NCI-H446 treated with DMSO at 0.1 percent for 48 hours (cell line): ENCODE results near the gene DMXL1.
"Not testable (repeated sequence)": the region's sequence is repeated elsewhere in the genome, so short reads cannot be mapped to it uniquely, and the experiment has no call there.

Experiments used
- DNase-seq: peaks from one replicate; lab custom pipeline; 2025; lab: John Stamatoyannopoulos, UW

Gene DMXL1

DNA sequence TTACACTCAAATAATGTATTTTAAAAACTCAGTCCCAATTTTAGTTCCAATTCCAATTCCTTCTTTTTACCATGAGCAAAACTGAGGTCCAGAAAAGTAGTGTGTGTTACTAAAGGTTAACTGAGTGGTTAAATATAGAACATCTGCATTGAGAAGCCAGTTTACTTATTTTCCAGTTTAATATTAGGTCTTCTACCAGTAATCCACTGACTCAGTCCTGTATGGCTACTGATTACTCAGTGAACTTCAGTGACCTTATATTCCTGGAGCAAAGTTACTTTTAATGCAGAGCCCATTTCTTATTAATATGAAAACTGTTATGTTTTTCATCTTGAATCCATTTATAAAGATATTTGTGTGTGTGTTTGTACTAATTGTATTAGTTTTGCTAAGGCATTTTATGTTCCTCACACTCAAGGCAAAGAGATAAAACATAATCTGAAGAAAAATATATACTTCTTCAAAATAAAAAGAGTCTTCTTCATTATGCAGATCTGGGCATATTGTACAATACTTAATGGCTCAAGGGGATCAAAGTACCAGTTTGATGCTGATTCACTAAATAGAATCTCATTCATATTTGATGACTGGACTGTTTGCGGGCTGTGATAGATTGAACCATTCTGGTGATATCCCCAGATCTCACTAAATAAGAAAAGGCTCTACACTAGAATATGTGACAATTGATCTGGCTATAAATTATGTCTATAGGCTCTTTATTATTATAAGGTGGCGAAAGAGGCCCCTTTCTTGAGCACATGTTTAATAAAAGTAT, 60.8 kb downstream of the DMXL1 start:
- DNase-seq = no peak

DNA sequence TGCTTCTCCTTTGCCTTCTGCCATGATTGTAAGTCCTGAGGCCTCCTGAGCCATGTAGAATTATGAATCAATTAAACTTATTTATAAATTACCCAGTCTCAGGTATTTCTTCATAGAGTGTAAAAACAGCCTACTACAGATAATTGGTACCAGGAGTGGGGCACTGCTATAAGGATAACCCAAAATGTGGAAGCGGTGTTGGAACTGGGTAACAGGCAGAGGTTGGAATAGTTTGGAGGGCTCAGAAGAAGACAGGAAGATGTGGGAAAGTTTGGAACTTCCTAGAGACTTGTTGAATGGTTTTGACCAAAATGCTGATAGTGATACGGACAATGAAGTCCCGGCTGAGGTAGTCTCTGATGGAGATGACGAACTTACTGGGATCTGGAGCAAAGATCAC, 64.9 kb downstream of the DMXL1 start:
- not testable (repeated sequence) for DNase-seq

DNA sequence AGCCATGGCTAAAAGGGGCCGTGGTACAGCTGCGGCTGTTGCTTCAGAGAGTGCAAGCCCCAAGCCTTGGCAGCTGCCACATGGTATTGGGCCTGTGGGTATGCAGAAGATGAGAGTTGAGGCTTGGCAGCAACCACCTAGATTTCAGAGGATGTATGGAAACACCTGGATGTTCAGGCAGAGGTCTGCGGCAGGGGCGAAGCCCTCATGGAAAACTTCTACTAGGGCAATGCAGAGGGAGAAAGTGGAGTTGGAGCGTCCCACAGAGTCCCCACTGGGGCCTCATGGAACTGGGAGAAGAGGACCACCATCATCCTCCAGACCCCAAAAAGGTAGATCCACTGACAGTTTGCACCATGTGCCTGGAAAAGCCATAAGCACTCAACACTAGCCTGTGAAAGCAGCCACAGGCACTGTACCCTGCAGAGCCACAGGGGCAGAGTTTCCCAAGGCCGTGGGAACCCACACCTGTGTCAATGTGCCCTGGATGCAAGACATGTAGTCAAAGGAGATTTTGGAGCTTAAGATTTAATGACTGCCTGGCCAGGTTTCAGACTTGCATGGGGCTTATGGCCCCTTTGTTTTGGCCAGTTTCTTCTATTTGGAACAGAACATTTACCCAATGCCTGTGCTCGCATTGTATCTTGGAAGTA, 65.9 kb downstream of the DMXL1 start:
- DNase-seq = no peak

DNA sequence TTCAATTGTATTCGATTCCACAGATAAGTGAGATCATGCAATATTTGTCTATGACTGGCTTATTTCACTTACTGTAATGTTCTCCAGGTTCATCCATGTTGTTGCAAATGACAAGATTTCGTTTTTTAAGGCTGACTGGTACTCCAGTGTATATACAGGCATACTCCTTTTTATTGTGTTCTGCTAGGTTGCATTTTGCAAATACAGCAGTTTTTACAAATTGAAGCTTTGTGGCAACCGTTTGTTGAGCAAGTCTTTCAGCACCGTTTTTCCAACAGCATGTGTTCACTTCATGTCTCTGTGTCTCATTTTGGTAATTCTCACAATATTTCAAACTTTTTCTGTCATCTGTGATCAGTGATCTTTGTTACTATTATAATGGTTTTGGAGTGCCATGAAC, 82.7 kb downstream of the DMXL1 start:
- no peak for DNase-seq

DNA sequence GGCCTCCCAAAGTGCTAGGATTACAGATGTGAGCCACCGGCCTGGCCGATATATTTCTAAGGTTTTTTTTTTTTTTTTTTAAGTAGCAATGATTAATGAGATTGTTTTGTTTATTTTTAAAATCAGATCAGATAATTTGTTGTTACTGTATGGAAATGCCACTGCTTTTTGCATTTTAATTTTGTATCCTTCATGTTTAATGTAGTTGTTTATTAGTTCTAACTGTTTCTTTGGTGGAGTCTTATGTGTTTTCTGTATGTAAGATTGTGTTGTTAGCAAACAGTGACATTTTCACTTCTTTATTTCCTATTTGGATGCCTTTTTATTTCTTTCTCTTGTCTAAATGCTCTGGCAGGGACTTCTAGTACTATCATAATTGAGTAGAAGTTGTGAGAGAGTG, 87.3 kb downstream of the DMXL1 start:
- DNase-seq = no peak

DNA sequence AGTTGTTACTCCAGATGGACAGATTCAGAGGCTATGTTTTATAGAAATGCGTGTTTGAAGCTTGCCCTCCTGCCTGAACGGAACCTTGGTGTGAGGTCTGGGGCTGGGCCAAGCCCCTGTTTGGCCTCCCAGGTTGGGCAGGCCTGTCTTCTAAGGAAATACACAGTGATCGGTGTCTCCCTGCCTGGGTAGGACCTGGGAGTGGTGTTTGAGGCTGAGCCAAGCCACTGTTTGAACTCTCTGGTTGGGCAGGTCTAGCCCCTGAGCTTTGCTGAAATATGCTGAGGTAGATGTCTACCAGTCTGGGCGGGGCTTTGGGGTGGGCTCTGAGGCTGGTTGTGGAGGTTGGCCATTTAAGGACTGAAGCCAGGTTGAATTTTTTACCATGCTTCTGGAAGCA, 90.5 kb downstream of the DMXL1 start:
- no peak for DNase-seq

DNA sequence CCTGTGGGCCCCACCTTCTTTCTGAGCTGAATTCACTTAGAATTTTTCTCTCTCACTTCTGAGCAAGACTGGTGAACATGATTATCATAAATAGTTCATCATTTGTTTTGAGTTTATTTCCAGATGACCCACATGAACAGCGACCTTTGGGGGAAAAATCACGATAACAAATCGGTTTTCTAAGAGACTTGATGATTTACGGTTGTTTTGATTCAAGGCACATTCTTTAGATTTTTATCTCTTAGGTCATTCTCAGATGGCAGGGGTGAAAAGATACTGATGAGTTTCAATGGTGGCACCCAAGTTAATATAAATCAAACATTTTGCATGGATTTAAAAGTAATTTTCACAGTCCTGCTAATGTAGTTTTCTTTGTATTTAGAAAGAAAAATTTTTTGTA, 95.1 kb downstream of the DMXL1 start:
- no peak for DNase-seq

DNA sequence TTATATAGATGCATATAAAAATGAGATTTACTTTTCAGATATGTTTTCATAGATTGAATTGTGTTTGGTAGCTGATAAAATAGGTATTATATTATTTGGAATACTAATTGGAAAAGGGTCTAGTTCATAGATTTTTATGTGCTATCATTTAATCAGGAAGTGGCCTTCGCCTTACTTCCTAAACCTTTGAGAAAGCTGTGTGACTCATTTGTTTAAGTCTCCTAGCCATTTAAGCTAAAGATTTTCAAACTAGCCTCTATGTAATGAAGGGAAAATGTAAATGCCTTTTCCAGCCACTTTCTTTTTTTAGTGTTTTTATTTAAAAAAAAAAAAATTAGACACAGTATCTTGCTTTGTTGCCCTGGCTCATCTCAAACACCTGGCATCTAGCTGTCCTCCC, 97.5 kb downstream of the DMXL1 start:
- DNase-seq = no peak

DNA sequence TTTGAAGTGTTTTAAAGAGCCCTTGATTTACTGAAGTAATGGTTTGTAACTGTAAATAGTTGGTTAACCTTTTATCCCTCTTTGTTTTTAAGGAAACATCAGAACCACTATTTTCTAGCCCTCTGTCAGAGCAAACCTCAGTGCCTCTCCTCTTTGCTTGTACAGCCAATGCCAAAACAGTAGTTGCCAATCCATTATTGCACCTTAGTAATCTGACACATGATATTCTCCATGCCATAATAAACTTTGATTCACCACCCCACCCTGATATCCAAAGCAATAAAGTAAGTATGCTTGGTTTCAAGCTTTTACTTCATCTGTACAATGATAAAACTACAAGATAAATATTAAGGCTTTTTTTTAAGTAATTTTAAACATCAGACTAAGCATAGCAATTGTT, 100.8 kb downstream of the DMXL1 start:
- no peak for DNase-seq

DNA sequence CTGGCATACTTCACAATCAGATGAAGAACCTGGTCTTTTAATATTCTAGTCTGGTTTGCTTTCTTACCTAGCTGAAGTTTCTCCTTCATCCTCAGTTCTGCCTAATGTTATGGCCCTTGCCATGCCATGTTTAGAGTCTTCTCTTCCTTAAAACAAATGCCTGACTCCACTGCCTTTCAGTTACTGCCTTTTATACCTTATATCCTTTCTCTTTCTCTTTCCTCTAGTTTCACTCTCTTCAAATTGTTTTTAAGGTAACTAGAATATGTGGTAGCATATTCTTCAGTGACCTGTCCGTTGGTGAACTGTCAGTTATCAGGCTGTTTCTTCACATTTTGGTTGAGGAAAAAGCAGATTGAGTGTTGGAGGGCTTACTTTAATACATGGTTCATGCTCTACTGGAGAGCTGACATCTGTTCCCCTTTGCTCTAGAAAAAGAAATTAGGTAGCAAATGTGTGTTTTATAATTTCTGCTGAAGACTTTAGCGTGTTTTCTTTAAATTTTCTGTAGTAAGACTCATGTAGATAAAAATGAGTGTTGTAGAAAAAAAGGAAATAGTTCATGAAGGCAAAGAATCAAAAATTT, 103.8 kb downstream of the DMXL1 start:
- no peak for DNase-seq

DNA sequence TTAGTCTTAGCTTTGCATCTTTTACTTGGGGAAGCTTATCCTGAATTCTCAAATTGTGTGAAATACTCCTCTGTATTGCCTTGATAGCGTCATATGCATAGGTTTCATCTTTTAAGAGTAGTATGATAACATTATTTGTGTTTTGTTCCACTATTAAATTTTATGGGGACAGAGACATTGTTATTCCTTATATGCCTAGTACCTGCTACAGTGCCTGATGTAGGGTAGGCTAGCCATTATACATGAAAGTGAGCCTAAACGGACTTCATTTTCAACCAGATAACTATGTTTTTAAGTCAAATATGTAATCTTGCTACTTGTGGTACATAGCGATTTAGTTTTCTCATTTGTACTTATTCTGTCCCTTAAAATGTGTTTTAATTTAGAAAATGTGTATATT, 105.9 kb downstream of the DMXL1 start:
- no peak for DNase-seq

DNA sequence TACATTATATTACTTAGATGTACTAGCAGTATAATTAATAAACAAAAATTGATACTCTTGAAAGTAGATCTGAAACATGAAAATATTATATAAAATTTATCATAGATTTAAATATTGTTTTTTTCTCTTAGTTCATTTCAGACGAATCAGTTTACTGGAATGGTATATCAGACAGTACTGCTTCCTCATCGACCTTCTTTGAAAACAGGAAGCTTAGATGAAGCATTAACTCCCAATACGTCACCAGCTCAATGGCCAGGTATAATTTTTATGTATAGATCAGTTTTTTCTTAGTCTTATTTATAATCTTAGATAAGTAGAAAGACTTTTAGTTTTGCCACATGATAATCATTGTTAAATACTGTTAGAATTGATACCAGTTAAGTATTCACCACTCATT, 106.3 kb downstream of the DMXL1 start:
- DNase-seq = no peak

DNA sequence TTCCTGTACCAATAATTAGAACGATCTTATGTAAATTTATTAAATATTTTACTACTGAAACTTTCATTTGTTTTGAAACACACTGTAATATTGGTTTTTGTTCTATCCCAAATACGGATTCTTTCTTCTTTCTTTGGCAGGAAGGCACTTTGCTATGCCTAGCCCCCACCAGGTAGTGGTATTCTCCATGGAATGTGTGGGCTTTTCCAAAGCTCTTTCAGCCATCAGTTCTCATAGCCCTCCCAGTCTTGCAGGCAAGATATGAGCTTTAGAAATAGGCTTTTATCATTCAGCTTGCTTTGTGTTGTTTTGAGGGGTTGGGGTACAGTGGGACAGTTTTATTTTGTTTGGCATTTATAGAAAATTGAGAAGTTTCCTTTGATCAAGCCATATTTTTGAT, 107.5 kb downstream of the DMXL1 start:
- no peak for DNase-seq

DNA sequence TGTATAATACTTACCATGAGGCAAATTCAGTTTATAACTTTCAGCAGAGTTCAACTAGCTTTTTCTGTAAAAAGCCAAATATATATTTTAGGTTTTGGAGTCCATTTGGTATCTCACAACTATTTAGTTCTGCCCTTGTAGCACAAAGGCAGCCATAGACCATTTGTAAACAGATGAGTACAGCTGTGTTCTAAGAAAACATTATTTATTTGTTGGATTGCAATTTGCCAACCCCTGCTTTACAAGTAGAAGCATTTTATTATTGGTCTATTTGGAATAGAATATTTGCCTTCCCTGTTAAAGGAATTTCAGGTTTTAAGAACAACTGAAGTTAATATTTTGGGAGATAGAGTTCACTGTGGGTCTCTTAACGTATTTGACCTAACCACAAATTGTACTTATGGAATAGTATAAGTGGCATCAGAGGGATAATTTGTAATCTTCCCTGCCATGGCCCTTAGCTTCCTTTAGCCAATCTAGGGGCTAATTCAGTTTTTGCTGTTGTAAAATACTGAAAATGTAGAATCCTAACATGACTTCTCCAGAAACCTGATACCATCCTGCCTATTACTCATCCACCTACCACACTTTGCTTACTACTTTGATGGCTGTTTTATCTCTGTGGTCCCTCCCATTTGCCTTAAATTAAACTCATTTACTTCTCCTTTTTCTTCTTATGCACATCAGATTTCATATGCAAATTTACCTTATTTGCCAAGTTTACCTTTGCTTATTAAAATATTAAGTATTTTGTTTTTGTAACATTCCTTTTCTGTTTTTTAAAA, 109.2 kb downstream of the DMXL1 start:
- no peak for DNase-seq

DNA sequence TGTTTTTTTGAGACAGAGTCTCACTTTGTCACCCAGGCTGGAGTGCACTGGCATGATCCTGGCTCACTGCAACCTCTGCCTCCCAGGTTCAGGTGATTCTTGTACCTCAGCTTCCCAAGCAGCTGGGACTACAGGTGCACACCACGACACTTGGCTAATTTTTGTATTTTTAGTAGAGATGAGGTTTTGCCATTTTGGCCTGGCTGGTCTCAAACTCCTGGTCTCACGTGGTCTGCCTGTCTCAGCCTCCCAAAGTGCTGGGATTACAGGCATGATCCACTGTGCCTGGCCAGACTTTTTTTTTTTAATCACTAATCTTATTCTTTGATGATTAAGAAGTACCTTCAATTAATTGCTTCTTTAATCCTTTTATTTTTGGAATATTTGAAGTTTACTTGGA, 114.6 kb downstream of the DMXL1 start:
- not testable (repeated sequence) for DNase-seq

DNA sequence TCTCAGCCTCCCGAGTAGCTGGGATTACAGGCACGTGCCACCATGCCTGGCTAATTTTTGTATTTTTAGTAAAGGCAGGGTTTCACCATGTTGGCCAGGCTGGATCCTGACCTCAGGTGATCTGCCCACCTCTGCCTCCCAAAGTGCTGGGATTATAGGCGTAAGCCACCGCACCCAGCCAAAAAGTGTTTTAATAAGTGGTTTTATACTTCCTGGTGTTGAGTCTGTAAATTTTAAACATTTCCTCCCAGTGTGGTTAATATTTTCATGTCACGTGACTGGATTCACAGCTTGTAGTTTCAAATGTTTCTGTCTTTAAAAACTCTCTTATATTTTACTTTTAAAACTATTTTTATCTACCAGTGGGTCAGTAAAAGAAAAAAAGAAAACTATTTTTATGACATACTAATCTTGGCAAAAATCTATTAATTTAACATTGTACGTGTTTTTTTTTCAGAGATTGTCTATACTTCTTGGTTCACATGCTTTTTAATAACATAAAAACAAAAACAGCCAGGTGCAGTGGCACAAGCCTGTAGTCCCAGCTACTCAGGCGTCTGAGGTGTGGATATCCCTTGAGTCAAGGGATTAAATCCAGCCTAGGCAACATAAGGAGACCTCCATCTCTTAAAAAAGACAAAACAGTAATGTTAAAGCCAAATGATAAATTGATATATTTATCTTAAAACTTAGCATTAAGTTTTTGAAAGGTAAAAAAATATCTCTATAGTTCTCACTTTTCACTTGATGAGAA, 117.1 kb downstream of the DMXL1 start:
- DNase-seq = no peak

DNA sequence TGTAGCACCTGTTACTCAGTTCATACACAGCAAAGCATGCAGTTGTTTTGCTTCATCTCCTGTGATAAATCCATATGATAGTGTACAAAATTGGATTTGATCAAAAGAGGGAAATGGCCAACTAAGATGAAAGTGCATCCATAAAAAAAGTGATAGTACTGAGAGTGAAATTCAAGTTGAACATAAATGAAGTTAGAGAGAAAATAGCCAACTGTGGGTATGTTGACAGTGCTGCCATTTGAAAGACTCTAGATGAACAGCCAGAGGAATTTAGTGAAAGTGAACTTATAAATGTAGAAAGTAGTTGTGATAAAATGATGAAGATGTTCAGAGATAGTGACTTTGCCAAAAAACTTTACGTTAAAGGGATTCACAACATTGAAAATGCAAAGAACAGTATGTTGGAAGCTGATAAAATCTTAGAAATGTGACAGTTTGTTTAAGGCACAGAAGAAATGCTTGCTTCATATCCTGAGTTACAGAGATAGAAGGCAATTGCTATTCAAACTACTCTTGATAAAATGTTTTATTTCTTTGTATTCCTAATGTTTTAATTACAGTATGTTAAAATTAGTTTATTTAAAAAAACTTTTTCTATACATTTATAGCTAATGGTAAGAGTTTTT, 119.7 kb downstream of the DMXL1 start:
- no peak for DNase-seq

DNA sequence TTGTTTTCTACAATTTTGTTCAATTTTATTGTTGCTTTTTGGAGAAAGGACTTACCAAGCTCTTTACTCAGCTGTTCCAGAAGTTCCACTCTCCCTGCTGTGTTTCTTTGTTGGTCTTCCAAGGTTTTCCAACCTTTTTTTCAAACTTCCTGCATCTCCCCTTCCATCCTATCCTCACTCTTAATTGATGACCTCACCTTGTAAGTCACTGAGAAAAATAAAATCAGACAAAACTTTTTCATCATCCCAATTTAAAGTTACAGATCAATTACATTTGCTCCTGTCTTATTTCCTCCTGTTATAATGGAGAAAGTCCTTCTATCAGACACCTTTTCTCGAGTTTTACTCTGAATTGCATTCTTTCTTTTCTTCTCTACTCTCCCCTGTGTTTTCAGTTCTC, 121.1 kb downstream of the DMXL1 start:
- DNase-seq = no peak

DNA sequence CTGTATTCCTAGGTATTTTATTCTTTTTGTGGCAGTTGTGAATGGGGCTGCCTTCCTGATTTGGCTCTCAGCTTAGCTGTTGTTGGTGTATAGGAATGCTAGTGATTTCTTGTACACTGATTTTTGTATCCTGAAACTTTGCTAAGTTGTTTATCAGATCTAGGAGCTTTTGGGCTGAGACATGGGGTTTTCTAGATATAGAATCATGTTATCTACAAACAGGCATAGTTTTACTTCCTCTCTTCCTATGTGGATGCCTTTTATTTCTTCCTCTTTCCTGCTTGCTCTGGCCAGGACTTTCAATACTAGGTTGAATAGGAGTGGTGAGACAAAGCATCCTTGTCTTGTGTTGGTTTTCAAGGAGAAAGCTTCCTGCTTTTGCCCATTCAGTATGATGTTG, 129.9 kb downstream of the DMXL1 start:
- DNase-seq = no peak

DNA sequence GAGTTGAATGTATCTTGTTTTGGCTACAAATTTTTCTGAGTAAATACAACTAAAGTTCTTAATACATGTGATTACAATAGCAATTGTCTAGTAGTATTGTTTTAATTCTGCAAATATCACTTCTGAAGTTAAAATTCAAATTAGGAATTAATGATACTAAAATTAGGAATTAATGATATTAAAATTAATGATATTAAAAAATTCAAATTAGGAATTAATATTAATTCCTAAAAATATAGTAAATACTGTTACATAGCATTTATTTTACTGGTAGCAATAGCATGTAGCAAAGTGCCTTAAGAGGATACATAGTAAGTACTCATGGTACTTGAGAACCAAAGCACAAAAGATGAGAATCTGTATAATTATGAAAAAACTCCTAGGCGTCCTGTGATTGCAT, 136.2 kb downstream of the DMXL1 start:
- DNase-seq = no peak

DNA sequence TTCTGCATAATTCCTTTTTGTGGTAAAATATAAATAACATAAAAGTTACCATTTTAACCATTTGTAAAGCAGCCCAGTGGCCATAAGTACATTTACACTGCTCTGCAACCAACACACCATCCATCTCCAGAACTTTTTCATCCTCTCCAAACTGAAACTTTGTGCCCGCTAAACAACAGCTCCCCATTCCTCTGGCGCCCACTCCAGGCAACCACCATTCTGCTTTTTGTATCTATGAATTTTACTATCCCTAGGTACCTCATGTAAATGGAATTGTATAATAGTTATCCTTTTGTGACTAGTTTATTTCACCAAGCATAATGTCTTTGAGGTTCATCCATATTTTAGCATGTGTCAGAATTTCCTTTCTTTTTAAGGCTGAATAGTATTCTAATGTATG, 141.1 kb downstream of the DMXL1 start:
- DNase-seq = no peak

DNA sequence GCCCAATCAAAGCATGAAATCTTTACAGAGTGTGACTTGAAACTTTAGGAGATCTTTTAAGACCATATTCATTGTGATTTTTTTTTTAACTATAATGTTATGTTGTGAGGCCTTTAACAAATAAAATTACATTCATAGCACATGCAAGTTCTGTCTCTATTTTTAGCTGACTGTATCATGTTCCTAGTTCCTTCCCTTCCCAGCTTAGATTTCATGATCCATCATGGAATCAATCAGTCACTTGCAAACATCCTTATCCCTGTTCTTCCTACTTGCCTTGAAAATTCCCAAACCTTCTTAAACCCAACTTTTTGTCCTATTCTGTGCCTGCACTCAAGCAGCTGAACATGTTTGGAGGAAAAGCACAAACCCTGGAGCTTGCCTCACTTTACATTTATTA, 141.8 kb downstream of the DMXL1 start:
- DNase-seq = no peak
